MG63 (cell line): ENCODE measurements around the gene ZNF782. TPM values are rescaled to one million over a fixed set of nuclear protein-coding genes. Genes with fewer than 3 reads are reported as not detected.

ENCODE experiments used
- total RNA-seq: library from RNA; depleted of rRNA; stranded (reverse); fragments of >200 nt; shearing (Covaris generic); gene quantifications from 2 replicates; pipeline ENCODE4 v1.2.3, GENCODE V29; 2014; ENCODE audit warnings: low replicate concordance; rRNA removed

ZNF782 gene
- total RNA-seq, 1 experiment from 2014 or later, result 5.1 TPM

Other genes with a start within 250 kb of the ZNF782 start
- 4.0 and 14.8 TPM in 2 replicates for gene CDC14B, start 234.7 kb downstream of the ZNF782 start, total RNA-seq
- 15.6 and 20.3 TPM in 2 replicates for gene PRXL2C, start 199.2 kb downstream of the ZNF782 start, total RNA-seq
- gene ZNF510, start 76.4 kb downstream of the ZNF782 start, total RNA-seq, result 2.7 and 4.6 TPM in 2 replicates
- gene NUTM2G, start 74.3 kb upstream of the ZNF782 start, total RNA-seq, result not detected in 2 replicates
- gene CTSV, start 184.6 kb upstream of the ZNF782 start, total RNA-seq, result 1.9 and 4.0 TPM in 2 replicates